ENCODE data around the gene STRADA.
A peak's percentile ranks its signal among the peaks of the same experiment; 100 is the strongest.

STRADA gene

GRCh38 chr17:63741408-63742173 is at the start of gene STRADA:
Gene STRADA, minus strand, starts transcription at chr17:63741799. Its CDS starts 13,430 bp downstream, at chr17:63728369.
- H3K27ac ChIP-seq = peak within 1 kb of the TSS; percentile 97
- no peak for TF ChIP-seq CTCF (conservative IDR thresholded peaks at IDR 0.05)
- peak; percentile 80; the same call in 1 of the 2 replicates for TF ChIP-seq ZFX (IDR thresholded peaks at IDR 0.05)

GRCh38 chr17:63790057-63790456 is 48.5 kb upstream of the STRADA start:
- H3K27ac ChIP-seq = no peak overlapping the region
- no peak for TF ChIP-seq CTCF (conservative IDR thresholded peaks at IDR 0.05)
- no peak for TF ChIP-seq ZFX (IDR thresholded peaks at IDR 0.05)

GRCh38 chr17:63786971-63787711 is 45.5 kb upstream of the STRADA start:
- TF ChIP-seq CTCF (conservative IDR thresholded peaks at IDR 0.05) = no peak
- TF ChIP-seq ZFX (IDR thresholded peaks at IDR 0.05) = no peak
- H3K27ac ChIP-seq = no peak overlapping the region

GRCh38 chr17:63786117-63786516 is 44.5 kb upstream of the STRADA start:
- TF ChIP-seq CTCF (conservative IDR thresholded peaks at IDR 0.05) (no peak), ZFX (IDR thresholded peaks at IDR 0.05) (no peak)
- no peak overlapping the region for H3K27ac ChIP-seq

GRCh38 chr17:63785556-63785955 is 44.0 kb upstream of the STRADA start:
- TF ChIP-seq ZFX (IDR thresholded peaks at IDR 0.05) = no peak
- TF ChIP-seq CTCF (conservative IDR thresholded peaks at IDR 0.05) = no peak
- H3K27ac ChIP-seq = no peak overlapping the region

- TF ChIP-seq ZFX (IDR thresholded peaks at IDR 0.05) (no peak), CTCF (conservative IDR thresholded peaks at IDR 0.05) (no peak)
- 0 out of 2 replicates have a peak overlapping the region, but pooled peaks have one; percentile 32 for H3K27ac ChIP-seq
These were observed 41.9 kb upstream of the STRADA start for GRCh38 chr17:63783522-63783921.

- TF ChIP-seq ZFX (IDR thresholded peaks at IDR 0.05) = no peak
- TF ChIP-seq CTCF (conservative IDR thresholded peaks at IDR 0.05) = no peak
- peak overlapping the region; percentile 83 for H3K27ac ChIP-seq
These were observed 39.3 kb upstream of the STRADA start for GRCh38 chr17:63780928-63781327.

Measured in C4-2B (cell line).